ENCODE results near the gene RDX.
"Not testable (repeated sequence)": the region's sequence is repeated elsewhere in the genome, so short reads cannot be mapped to it uniquely, and the experiment has no call there.

RDX gene

GRCh38 chr11:110279881-110280280 is 16.5 kb downstream of the RDX start:
- DNase-seq (ENCODE audit: extremely low read depth in 1 of 2, low read depth in 1 of 2), result no peak

GRCh38 chr11:110272919-110273318 is 23.5 kb downstream of the RDX start:
- no peak for DNase-seq (ENCODE audit: extremely low read depth in 1 of 2, low read depth in 1 of 2)

- DNase-seq (ENCODE audit: extremely low read depth in 1 of 2, low read depth in 1 of 2), result no peak
Measured at GRCh38 chr11:110269996-110270395, 26.4 kb downstream of the RDX start.

GRCh38 chr11:110268441-110268840 is 28.0 kb downstream of the RDX start:
- DNase-seq (ENCODE audit: extremely low read depth in 1 of 2, low read depth in 1 of 2), result no peak

- DNase-seq (ENCODE audit: extremely low read depth in 1 of 2, low read depth in 1 of 2), result no peak
Measured at GRCh38 chr11:110262072-110262403, 34.4 kb downstream of the RDX start.

- no peak for DNase-seq (ENCODE audit: extremely low read depth in 1 of 2, low read depth in 1 of 2)
Measured at GRCh38 chr11:110261195-110262071, 35.0 kb downstream of the RDX start.

- no peak for DNase-seq (ENCODE audit: extremely low read depth in 1 of 2, low read depth in 1 of 2)
Measured at GRCh38 chr11:110253525-110253924, 42.9 kb downstream of the RDX start.

GRCh38 chr11:110251836-110252235 is 44.6 kb downstream of the RDX start:
- DNase-seq (ENCODE audit: extremely low read depth in 1 of 2, low read depth in 1 of 2), result no peak

- no peak for DNase-seq (ENCODE audit: extremely low read depth in 1 of 2, low read depth in 1 of 2)
Measured at GRCh38 chr11:110250168-110250567, 46.2 kb downstream of the RDX start.

GRCh38 chr11:110249766-110250165 is 46.6 kb downstream of the RDX start:
- no peak for DNase-seq (ENCODE audit: extremely low read depth in 1 of 2, low read depth in 1 of 2)

GRCh38 chr11:110249066-110249465 is 47.3 kb downstream of the RDX start:
- no peak for DNase-seq (ENCODE audit: extremely low read depth in 1 of 2, low read depth in 1 of 2)

GRCh38 chr11:110243791-110244190 is 52.6 kb downstream of the RDX start:
- no peak for DNase-seq (ENCODE audit: extremely low read depth in 1 of 2, low read depth in 1 of 2)

GRCh38 chr11:110242746-110243145 is 53.7 kb downstream of the RDX start:
- DNase-seq (ENCODE audit: extremely low read depth in 1 of 2, low read depth in 1 of 2), result no peak

GRCh38 chr11:110242188-110242587 is 54.2 kb downstream of the RDX start:
- no peak for DNase-seq (ENCODE audit: extremely low read depth in 1 of 2, low read depth in 1 of 2)

- DNase-seq (ENCODE audit: extremely low read depth in 1 of 2, low read depth in 1 of 2), result no peak
Measured at GRCh38 chr11:110235966-110236365, 60.4 kb downstream of the RDX start.

- DNase-seq (ENCODE audit: extremely low read depth in 1 of 2, low read depth in 1 of 2), result no peak
Measured at GRCh38 chr11:110230377-110230776, 66.0 kb downstream of the RDX start.

GRCh38 chr11:110219006-110219785 is 77.2 kb downstream of the RDX start:
- no peak for DNase-seq (ENCODE audit: extremely low read depth in 1 of 2, low read depth in 1 of 2)

- DNase-seq (ENCODE audit: extremely low read depth in 1 of 2, low read depth in 1 of 2), result no peak
Measured at GRCh38 chr11:110217936-110218335, 78.5 kb downstream of the RDX start.

GRCh38 chr11:110217223-110217877 is 79.1 kb downstream of the RDX start:
- DNase-seq (ENCODE audit: extremely low read depth in 1 of 2, low read depth in 1 of 2), result no peak

GRCh38 chr11:110209313-110209694 is 87.1 kb downstream of the RDX start:
- not testable (repeated sequence) for DNase-seq (ENCODE audit: extremely low read depth in 1 of 2, low read depth in 1 of 2)

- not testable (repeated sequence) for DNase-seq (ENCODE audit: extremely low read depth in 1 of 2, low read depth in 1 of 2)
Measured at GRCh38 chr11:110208678-110209312, 87.6 kb downstream of the RDX start.

Measured in activated CD8-positive, alpha-beta memory T cell treated with anti-CD3 and anti-CD28 coated beads for 1 hour (primary cell).